B cell (primary cell): ENCODE results near the gene PWWP2B. TPM values are rescaled to one million over a fixed set of nuclear protein-coding genes. Genes with fewer than 3 reads are reported as not detected.
A peak's percentile ranks its signal among the peaks of the same experiment; 100 is the strongest.

Experiments
- ATAC-seq: fragments of 200-7000 bp; cut with Tn5 transposase; one replicate; pipeline ENCODE4 v1.10.0; 2021; ENCODE audit warnings: low read depth, mild to moderate bottlenecking, moderate number of reproducible peaks, moderate library complexity
- CTCF ChIA-PET: fragments of 350-600 bp; sonication (Branson Sonifier 250); formaldehyde crosslinking; loops from one replicate; lab custom pipeline; 2021; ENCODE audit warnings: antibody characterized with exemption, inconsistent platforms; lab: Charles Lee
- POLR2A ChIA-PET: fragments of 350-600 bp; sonication (Branson Sonifier 250); formaldehyde crosslinking; loops from one replicate; lab custom pipeline; 2021; ENCODE audit warnings: antibody characterized with exemption; lab: Charles Lee
- DNase-seq: peaks from one replicate; pipeline ENCODE4 v3.0.0; 2013
- H2AFZ ChIP-seq: 2 replicates; pipeline ENCODE4 v1.6.1; 2012; ENCODE audit warnings: mild to moderate bottlenecking, low read depth, low read length; ENCODE audit not compliant: insufficient read depth, poor library complexity, severe bottlenecking
- H3K27ac ChIP-seq, 2 donors: 1 replicate in 1 of 2; 2 replicates in 1 of 2; pipeline ENCODE4 v1.5.1; 2012 to 2013; ENCODE audit warnings: low read length in 2 of 2, mild to moderate bottlenecking in 2 of 2, moderate library complexity in 1 of 2
- H3K27me3 ChIP-seq, 4 experiments: fragments of 200-600 bp in 1 of 4; sonication (generic) in 1 of 4; replicated peaks in 1 of 4; 1 replicate in 2 of 4; 2 replicates in 2 of 4; pipeline versions ENCODE4 v1.6.1 to v1.7.0; 2013 to 2016; ENCODE audit warnings: low read length in 3 of 4, mild to moderate bottlenecking in 2 of 4, mixed read lengths in 1 of 4, moderate library complexity in 1 of 4; ENCODE audit not compliant: insufficient read depth in 4 of 4, control insufficient read depth in 3 of 4; ENCODE audit errors: control extremely low read depth in 1 of 4
- H3K36me3 ChIP-seq, 2 experiments: replicated peaks in 1 of 2; 1 replicate in 1 of 2; 2 replicates in 1 of 2; pipeline versions ENCODE4 v1.6.1 to v1.7.1; 2013; ENCODE audit warnings: low read length in 1 of 2; ENCODE audit not compliant: insufficient read depth in 2 of 2, control insufficient read depth in 1 of 2; ENCODE audit errors: control extremely low read depth in 1 of 2, extremely low read depth in 1 of 2
- H3K4me1 ChIP-seq, 2 donors: fragments of 200-600 bp in 1 of 2; sonication (generic) in 1 of 2; 1 replicate in 1 of 2; 2 replicates in 1 of 2; pipeline versions ENCODE4 v1.5.1 to v1.6.1; 2013 to 2017; ENCODE audit warnings: low read length in 2 of 2; ENCODE audit not compliant: control insufficient read depth in 2 of 2, insufficient read depth in 2 of 2
- H3K4me2 ChIP-seq: replicated peaks from 2 replicates; pipeline ENCODE3; 2012; ENCODE audit warnings: mild to moderate bottlenecking, low read depth, low read length; ENCODE audit not compliant: poor library complexity, severe bottlenecking
- H3K4me3 ChIP-seq, 5 experiments: fragments of 200-600 bp in 1 of 5; sonication (generic) in 1 of 5; 1 replicate in 3 of 5; 2 replicates in 2 of 5; pipeline versions ENCODE4 v1.5.1 to v1.7.0; 2011 to 2016; ENCODE audit warnings: low read length in 4 of 5, mild to moderate bottlenecking in 4 of 5, low read depth in 2 of 5, control low read depth in 1 of 5, moderate library complexity in 1 of 5; ENCODE audit not compliant: insufficient read depth in 1 of 5; ENCODE audit errors: control extremely low read depth in 1 of 5, extremely low read depth in 1 of 5
- H3K79me2 ChIP-seq: fragments of 200-600 bp; sonication (generic); one replicate; pipeline ENCODE4 v1.6.0; 2016; ENCODE audit warnings: low read length; ENCODE audit not compliant: control insufficient read depth, insufficient read depth
- H3K9ac ChIP-seq: fragments of 200-600 bp; sonication (generic); 2 replicates; pipeline ENCODE4 v1.6.1; 2017; ENCODE audit warnings: mild to moderate bottlenecking, low read length, moderate library complexity
- H3K9me3 ChIP-seq, 3 donors: one replicate each; pipeline versions ENCODE4 v1.6.1 to v1.7.1; 2013; ENCODE audit warnings: low read length in 2 of 3; ENCODE audit not compliant: control insufficient read depth in 2 of 3, insufficient read depth in 1 of 3; ENCODE audit errors: control extremely low read depth in 1 of 3
- H4K20me1 ChIP-seq: 2 replicates; pipeline ENCODE4 v1.6.0; 2012; ENCODE audit warnings: mild to moderate bottlenecking, low read length; ENCODE audit not compliant: insufficient read depth, control insufficient read depth, poor library complexity, severe bottlenecking
- H3K27ac Mint-ChIP-seq: one replicate; pipeline ENCODE4 v1.8.0; 2021; ENCODE audit warnings: mixed read lengths
- H3K27me3 Mint-ChIP-seq: one replicate; pipeline ENCODE4 v1.8.0; 2021; ENCODE audit warnings: mixed read lengths
- H3K4me1 Mint-ChIP-seq: one replicate; pipeline ENCODE4 v1.8.0; 2021; ENCODE audit warnings: mixed read lengths
- H3K4me3 Mint-ChIP-seq: one replicate; pipeline ENCODE4 v1.8.0; 2021; ENCODE audit warnings: mixed read lengths
- H3K9me3 Mint-ChIP-seq: one replicate; pipeline ENCODE4 v1.8.0; 2022; ENCODE audit warnings: mixed read lengths; ENCODE audit not compliant: insufficient read depth
- EZH2 ChIP-seq: IDR thresholded peaks from 2 replicates; pipeline ENCODE4 v1.6.1; 2012; ENCODE audit warnings: borderline replicate concordance, low read depth, mild to moderate bottlenecking, moderate library complexity, low read length; ENCODE audit not compliant: insufficient read depth, poor library complexity, severe bottlenecking
- WGBS: methylation state at CpG from one replicate; pipeline ENCODE4 v1.1.5; 2013; ENCODE audit warnings: missing lambda C conversion rate; ENCODE audit not compliant: insufficient coverage; 5-methylcytosine and 5-hydroxymethylcytosine counted together
- intact Hi-C: fragments of 100-400 bp; cut with micrococcal nuclease; formaldehyde crosslinking; loops from one replicate; pipeline ENCODE4 v1.10.0; 2022
- polyA plus RNA-seq: library from polyadenylated mRNA; depleted of rRNA; stranded (reverse); fragments of >200 nt; gene quantifications from 2 replicates; pipeline ENCODE4 v1.2.3, GENCODE V29; 2012
- total RNA-seq, 2 donors: library from RNA; stranded (reverse); fragments of 120-200 nt in 1 of 2; gene quantifications; 1 replicate in 1 of 2; 2 replicates in 1 of 2; pipeline versions ENCODE4 v1.2.3 to v1.2.4, GENCODE V29; 2013 to 2022
- TF ChIP-seq, protein P1 (sequence below): fragments of 200-600 bp; IDR thresholded peaks from one replicate; pipeline ENCODE4 v1.8.0; 2022; ENCODE audit warnings: antibody characterized with exemption, mild to moderate bottlenecking

Gene PWWP2B
- total and polyA plus RNA-seq, 2 donors (not counting 1 experiment from before 2014, with no cell fraction given), result 13.6 to 34.4 TPM

DNA sequence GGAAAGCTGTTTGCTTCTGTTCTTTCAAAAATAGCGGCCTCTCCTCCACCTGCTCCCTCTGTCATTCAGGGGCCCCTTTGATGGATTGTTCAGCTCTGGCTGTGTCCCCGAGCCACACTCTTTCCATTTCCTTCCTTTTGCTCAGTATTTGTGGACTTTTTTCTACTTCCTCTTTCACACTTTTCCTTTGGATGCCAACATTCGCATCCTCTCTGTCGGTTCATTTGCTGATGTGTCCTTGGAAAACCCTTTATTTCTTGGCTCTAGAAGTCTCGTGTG is 11.7 kb upstream of the PWWP2B start:
- H2AFZ ChIP-seq, result no peak overlapping the region
- DNase-seq (no peak), ATAC-seq (no peak)
- H3K4me2 ChIP-seq, result no peak overlapping the region
- H3K36me3 ChIP-seq, result no peaks in the 10 kb centered on the region
- no peaks in the 10 kb centered on the region for H3K27me3 ChIP-seq
- intact Hi-C loops, result no loop called here
- POLR2A ChIA-PET, result interaction anchor here (0.6 kb wide), 1 partner anchor 36 kb away, joined by 6 read pairs; no protein-coding TSS in a partner anchor
- no peaks in the 10 kb centered on the region for H3K27me3 Mint-ChIP-seq
- no peak overlapping the region for H3K4me3 ChIP-seq
- H3K27ac Mint-ChIP-seq, result no peak overlapping the region
- H3K27ac ChIP-seq, result no peak overlapping the region
- H3K9me3 ChIP-seq, result no peaks in the 10 kb centered on the region
- no peaks in the 10 kb centered on the region for H3K9me3 Mint-ChIP-seq
- H3K4me3 Mint-ChIP-seq, result no peak overlapping the region
- H3K4me1 ChIP-seq, result peaks cover 6 to 21% of the 10 kb centered on the region in 2 donors
- CTCF ChIA-PET, result interaction anchor here (1.0 kb wide), 1 partner anchor 70 kb away, joined by 4 read pairs; no protein-coding TSS in a partner anchor
- TF ChIP-seq, protein P1, sequence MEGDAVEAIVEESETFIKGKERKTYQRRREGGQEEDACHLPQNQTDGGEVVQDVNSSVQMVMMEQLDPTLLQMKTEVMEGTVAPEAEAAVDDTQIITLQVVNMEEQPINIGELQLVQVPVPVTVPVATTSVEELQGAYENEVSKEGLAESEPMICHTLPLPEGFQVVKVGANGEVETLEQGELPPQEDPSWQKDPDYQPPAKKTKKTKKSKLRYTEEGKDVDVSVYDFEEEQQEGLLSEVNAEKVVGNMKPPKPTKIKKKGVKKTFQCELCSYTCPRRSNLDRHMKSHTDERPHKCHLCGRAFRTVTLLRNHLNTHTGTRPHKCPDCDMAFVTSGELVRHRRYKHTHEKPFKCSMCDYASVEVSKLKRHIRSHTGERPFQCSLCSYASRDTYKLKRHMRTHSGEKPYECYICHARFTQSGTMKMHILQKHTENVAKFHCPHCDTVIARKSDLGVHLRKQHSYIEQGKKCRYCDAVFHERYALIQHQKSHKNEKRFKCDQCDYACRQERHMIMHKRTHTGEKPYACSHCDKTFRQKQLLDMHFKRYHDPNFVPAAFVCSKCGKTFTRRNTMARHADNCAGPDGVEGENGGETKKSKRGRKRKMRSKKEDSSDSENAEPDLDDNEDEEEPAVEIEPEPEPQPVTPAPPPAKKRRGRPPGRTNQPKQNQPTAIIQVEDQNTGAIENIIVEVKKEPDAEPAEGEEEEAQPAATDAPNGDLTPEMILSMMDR, result no peak
- TF ChIP-seq EZH2, result no peak
- no peaks in the 10 kb centered on the region for H3K79me2 ChIP-seq
- no peaks in the 10 kb centered on the region for H4K20me1 ChIP-seq
- H3K4me1 Mint-ChIP-seq, result peaks cover 7% of the 10 kb centered on the region
- H3K9ac ChIP-seq, result no peak overlapping the region
- 11% methylated on average over 5 of the region's 5 CpGs for WGBS

DNA sequence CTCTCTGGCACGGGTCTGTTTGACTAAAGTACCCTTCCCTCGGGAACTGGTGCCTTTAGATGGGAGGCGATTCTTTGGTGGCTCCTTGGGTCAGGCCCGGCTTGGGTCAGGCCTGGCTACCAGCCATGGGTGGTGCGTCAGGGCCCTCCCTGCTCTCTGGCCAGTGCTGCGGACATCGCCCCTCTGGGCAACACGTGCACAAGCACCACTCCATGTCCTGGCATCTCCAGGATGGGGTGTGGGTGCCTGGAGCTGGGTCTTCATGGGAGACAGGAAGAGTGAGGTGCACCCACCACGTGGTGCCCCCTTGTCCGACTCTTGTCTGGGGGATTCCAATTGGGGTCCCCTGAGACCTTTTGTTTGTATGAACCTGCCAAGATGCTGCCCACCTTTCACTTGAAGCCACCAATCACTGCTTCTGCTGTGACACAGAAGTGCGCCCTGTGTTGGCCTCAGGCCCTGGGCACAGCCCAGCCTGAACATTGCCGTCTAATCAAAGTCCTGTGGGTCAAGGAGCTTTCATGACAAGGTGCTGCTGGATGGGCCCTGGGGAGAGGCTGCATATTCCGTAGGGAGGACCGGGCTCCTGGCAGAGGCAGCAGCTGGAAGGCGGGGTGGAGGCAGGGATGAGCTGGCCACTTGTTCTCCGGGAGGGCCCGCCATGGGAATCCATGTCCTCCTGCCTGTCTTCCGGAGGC is 11.1 kb upstream of the PWWP2B start:
- 89% methylated on average over 18 of the region's 18 CpGs for WGBS

More for the DNA sequence above, 11.1 kb upstream of the PWWP2B start:
- H3K9ac ChIP-seq, result no peak overlapping the region
- ChIA-PET POLR2A (interaction anchor here (0.6 kb wide), 1 partner anchor 36 kb away, joined by 6 read pairs; no protein-coding TSS in a partner anchor), CTCF (interaction anchor here (1.0 to 1.1 kb wide), 2 partner anchors 61 to 69 kb away, joined by 4 read pairs; no protein-coding TSS in a partner anchor)
- Mint-ChIP-seq H3K9me3 (no peaks in the 10 kb centered on the region), H3K4me1 (peaks cover 7% of the 10 kb centered on the region), H3K27me3 (no peaks in the 10 kb centered on the region), H3K27ac (peak overlapping the region; percentile 46), H3K4me3 (no peak overlapping the region)
- peaks cover 6 to 21% of the 10 kb centered on the region in 2 donors for H3K4me1 ChIP-seq
- H3K36me3 ChIP-seq, result no peaks in the 10 kb centered on the region
- H4K20me1 ChIP-seq, result no peaks in the 10 kb centered on the region
- intact Hi-C loops, result no loop called here
- no peaks in the 10 kb centered on the region for H3K79me2 ChIP-seq
- H3K9me3 ChIP-seq, result no peaks in the 10 kb centered on the region
- H3K27me3 ChIP-seq, result no peaks in the 10 kb centered on the region
- no peak overlapping the region for H2AFZ ChIP-seq
- no peak overlapping the region for H3K27ac ChIP-seq
- DNase-seq (no peak), ATAC-seq (no peak)
- no peak overlapping the region for H3K4me2 ChIP-seq
- no peak for TF ChIP-seq EZH2
- TF ChIP-seq, protein P1, result no peak
- no peak overlapping the region for H3K4me3 ChIP-seq
